HEK293 (cell line): ENCODE results near the gene C1QTNF1.

Experiments
- KLF9 ChIP-seq: fragments of 450-650 bp; formaldehyde crosslinking; IDR thresholded peaks from 2 replicates; pipeline ENCODE4 v1.5.1; 2016; ENCODE audit warnings: missing biosample characterization, missing genetic modification characterization, low read depth
- REPIN1 ChIP-seq: fragments of 450-650 bp; formaldehyde crosslinking; IDR thresholded peaks from 2 replicates; pipeline ENCODE4 v1.5.1; 2017; ENCODE audit warnings: missing biosample characterization, missing genetic modification characterization, low read depth
- ZNF121 ChIP-seq: fragments of 450-650 bp; formaldehyde crosslinking; IDR thresholded peaks from 2 replicates; pipeline ENCODE4 v1.5.1; 2016; ENCODE audit warnings: missing biosample characterization, missing genetic modification characterization
- ZNF138 ChIP-seq: fragments of 450-650 bp; formaldehyde crosslinking; IDR thresholded peaks from 2 replicates; pipeline ENCODE4 v1.5.1; 2016; ENCODE audit warnings: missing biosample characterization, missing genetic modification characterization, borderline replicate concordance
- ZNF140 ChIP-seq: fragments of 450-650 bp; formaldehyde crosslinking; IDR thresholded peaks from 2 replicates; pipeline ENCODE4 v1.5.1; 2016; ENCODE audit warnings: missing biosample characterization, missing genetic modification characterization
- ZNF174 ChIP-seq: fragments of 450-650 bp; formaldehyde crosslinking; IDR thresholded peaks from 2 replicates; pipeline ENCODE4 v1.5.0; 2017; ENCODE audit warnings: missing biosample characterization, mild to moderate bottlenecking, missing genetic modification characterization
- ZNF510 ChIP-seq: fragments of 450-650 bp; formaldehyde crosslinking; IDR thresholded peaks from 2 replicates; pipeline ENCODE4 v1.5.1; 2018; ENCODE audit warnings: mild to moderate bottlenecking, missing genetic modification characterization, missing biosample characterization; ENCODE audit not compliant: insufficient replicate concordance
- ZNF549 ChIP-seq: fragments of 450-650 bp; IDR thresholded peaks from 2 replicates; pipeline ENCODE4 v1.5.1; 2018; ENCODE audit warnings: missing biosample characterization, missing genetic modification characterization, mild to moderate bottlenecking, inconsistent platforms, moderate library complexity
- ZNF558 ChIP-seq: fragments of 450-650 bp; formaldehyde crosslinking; IDR thresholded peaks from 2 replicates; pipeline ENCODE4 v1.5.1; 2016; ENCODE audit warnings: missing biosample characterization, missing genetic modification characterization
- TF ChIP-seq, protein P1 (sequence below): fragments of 450-650 bp; formaldehyde crosslinking; IDR thresholded peaks from 2 replicates; pipeline ENCODE4 v1.5.1; 2016; ENCODE audit warnings: missing biosample characterization, missing genetic modification characterization
- TF ChIP-seq, protein P2 (sequence below): fragments of 450-650 bp; formaldehyde crosslinking; IDR thresholded peaks from 2 replicates; pipeline ENCODE4; 2016; ENCODE audit warnings: missing biosample characterization, missing genetic modification characterization

DNA sequence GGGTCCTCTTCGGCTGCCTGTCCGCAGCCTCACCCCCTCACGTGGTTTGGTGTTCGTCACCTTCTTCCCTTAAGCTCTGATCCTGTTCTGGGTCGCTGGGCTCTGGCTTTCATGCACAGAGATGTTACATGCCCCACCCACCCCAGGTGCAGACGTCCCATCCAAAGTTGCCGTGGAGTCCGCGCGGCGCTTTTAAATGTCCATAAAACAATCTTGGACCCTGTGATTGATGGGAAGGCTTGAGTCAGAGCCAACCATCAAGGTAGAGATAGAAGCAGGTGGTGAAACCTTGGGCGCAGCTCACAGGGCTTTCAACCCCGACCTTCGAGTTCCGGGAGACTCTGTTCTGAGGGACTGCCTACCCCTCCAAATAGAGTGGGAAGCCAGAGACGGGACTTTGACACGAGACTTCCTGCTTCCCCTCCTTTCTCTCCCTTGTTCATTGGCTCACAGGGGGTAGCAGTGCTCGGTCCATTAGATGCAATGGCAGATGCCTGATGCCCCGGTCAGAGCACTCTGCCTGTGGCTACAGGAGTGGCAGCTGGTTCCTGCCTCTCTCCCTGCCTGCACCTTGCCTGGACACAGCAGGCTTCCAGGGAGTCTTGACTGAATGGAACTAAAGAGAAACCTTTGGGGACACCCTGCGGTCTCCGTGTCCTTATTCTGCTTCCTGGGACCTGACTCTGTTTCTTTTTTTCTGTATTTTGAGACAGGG is 54.7 kb downstream of the C1QTNF1 start:
- TF ChIP-seq, protein P1, sequence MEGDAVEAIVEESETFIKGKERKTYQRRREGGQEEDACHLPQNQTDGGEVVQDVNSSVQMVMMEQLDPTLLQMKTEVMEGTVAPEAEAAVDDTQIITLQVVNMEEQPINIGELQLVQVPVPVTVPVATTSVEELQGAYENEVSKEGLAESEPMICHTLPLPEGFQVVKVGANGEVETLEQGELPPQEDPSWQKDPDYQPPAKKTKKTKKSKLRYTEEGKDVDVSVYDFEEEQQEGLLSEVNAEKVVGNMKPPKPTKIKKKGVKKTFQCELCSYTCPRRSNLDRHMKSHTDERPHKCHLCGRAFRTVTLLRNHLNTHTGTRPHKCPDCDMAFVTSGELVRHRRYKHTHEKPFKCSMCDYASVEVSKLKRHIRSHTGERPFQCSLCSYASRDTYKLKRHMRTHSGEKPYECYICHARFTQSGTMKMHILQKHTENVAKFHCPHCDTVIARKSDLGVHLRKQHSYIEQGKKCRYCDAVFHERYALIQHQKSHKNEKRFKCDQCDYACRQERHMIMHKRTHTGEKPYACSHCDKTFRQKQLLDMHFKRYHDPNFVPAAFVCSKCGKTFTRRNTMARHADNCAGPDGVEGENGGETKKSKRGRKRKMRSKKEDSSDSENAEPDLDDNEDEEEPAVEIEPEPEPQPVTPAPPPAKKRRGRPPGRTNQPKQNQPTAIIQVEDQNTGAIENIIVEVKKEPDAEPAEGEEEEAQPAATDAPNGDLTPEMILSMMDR (tag by site-specific recombination) = no peak
- no peak for TF ChIP-seq KLF9
- no peak for TF ChIP-seq ZNF121 (tag by site-specific recombination)
- TF ChIP-seq ZNF174 (tag by site-specific recombination) = no peak
- no peak for TF ChIP-seq ZNF510 (tag by site-specific recombination)
- no peak for TF ChIP-seq ZNF558
- TF ChIP-seq ZNF549 = no peak
- no peak for TF ChIP-seq REPIN1 (tag by site-specific recombination)
- no peak for TF ChIP-seq ZNF138 (tag by site-specific recombination)
- no peak for TF ChIP-seq ZNF140 (tag by site-specific recombination)
- TF ChIP-seq, protein P2, sequence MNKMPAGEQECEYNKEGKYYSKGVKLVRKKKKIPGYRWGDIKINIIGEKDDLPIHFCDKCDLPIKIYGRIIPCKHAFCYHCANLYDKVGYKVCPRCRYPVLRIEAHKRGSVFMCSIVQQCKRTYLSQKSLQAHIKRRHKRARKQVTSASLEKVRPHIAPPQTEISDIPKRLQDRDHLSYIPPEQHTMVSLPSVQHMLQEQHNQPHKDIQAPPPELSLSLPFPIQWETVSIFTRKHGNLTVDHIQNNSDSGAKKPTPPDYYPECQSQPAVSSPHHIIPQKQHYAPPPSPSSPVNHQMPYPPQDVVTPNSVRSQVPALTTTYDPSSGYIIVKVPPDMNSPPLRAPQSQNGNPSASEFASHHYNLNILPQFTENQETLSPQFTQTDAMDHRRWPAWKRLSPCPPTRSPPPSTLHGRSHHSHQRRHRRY = no peak
